Trophoblast cell (in vitro differentiated cells and primary cell): ENCODE measurements around the gene KCNT2.
A peak's percentile ranks its signal among the peaks of the same experiment; 100 is the strongest.

Source experiments
- DNase-seq, 2 donors: peaks; one replicate each; pipeline ENCODE4 v3.0.0-alpha.2; 2016
- H2AFZ ChIP-seq: 2 replicates; pipeline ENCODE4 v1.6.1; 2013; ENCODE audit warnings: low read length, moderate library complexity, mild to moderate bottlenecking; ENCODE audit not compliant: insufficient read depth, poor library complexity
- H2AK5ac ChIP-seq: 2 replicates; pipeline ENCODE4 v1.6.1; 2013; ENCODE audit warnings: mild to moderate bottlenecking, low read length
- H2BK120ac ChIP-seq: 2 replicates; pipeline ENCODE4 v1.6.1; 2013; ENCODE audit warnings: low read length, mild to moderate bottlenecking, moderate library complexity; ENCODE audit not compliant: insufficient read depth, poor library complexity
- H2BK12ac ChIP-seq: 2 replicates; pipeline ENCODE4 v1.6.1; 2013; ENCODE audit warnings: mild to moderate bottlenecking, low read length, moderate library complexity
- H2BK5ac ChIP-seq: 2 replicates; pipeline ENCODE4 v1.6.1; 2013; ENCODE audit warnings: low read length, low read depth, moderate library complexity, mild to moderate bottlenecking; ENCODE audit not compliant: poor library complexity
- H3K14ac ChIP-seq: 2 replicates; pipeline ENCODE4 v1.6.1; 2013; ENCODE audit warnings: mild to moderate bottlenecking, low read length
- H3K18ac ChIP-seq: 2 replicates; pipeline ENCODE4 v1.6.1; 2013; ENCODE audit warnings: mild to moderate bottlenecking, low read length
- H3K23ac ChIP-seq: 2 replicates; pipeline ENCODE4 v1.6.1; 2013; ENCODE audit warnings: low read length
- H3K27ac ChIP-seq: 2 replicates; pipeline ENCODE4 v1.5.1; 2013; ENCODE audit warnings: low read depth, mild to moderate bottlenecking, inconsistent platforms, low read length, moderate library complexity
- H3K27me3 ChIP-seq: 2 replicates; pipeline ENCODE4 v1.6.1; 2013; ENCODE audit warnings: inconsistent platforms, mild to moderate bottlenecking, low read length, moderate library complexity; ENCODE audit not compliant: insufficient read depth
- H3K36me3 ChIP-seq, 2 experiments: 1 replicate in 1 of 2; 2 replicates in 1 of 2; pipeline ENCODE4 v1.6.1; 2013; ENCODE audit warnings: low read length in 2 of 2, mild to moderate bottlenecking in 2 of 2, moderate library complexity in 1 of 2; ENCODE audit not compliant: insufficient read depth in 2 of 2, control insufficient read depth in 1 of 2
- H3K4ac ChIP-seq: 2 replicates; pipeline ENCODE4 v1.6.1; 2013; ENCODE audit warnings: low read depth, mild to moderate bottlenecking, low read length, moderate library complexity
- H3K4me1 ChIP-seq, 2 experiments: 1 replicate in 1 of 2; 2 replicates in 1 of 2; pipeline ENCODE4 v1.6.1; 2013; ENCODE audit warnings: low read length in 2 of 2, mild to moderate bottlenecking in 2 of 2, moderate library complexity in 1 of 2; ENCODE audit not compliant: insufficient read depth in 2 of 2, control insufficient read depth in 1 of 2
- H3K4me2 ChIP-seq: 2 replicates; pipeline ENCODE4 v1.6.1; 2013; ENCODE audit warnings: inconsistent platforms, mild to moderate bottlenecking, low read length, moderate library complexity
- H3K4me3 ChIP-seq: 2 replicates; pipeline ENCODE4 v1.5.1; 2013; ENCODE audit warnings: mild to moderate bottlenecking, low read depth, low read length, inconsistent platforms
- H3K79me1 ChIP-seq: one replicate; pipeline ENCODE4 v1.6.1; 2013; ENCODE audit warnings: low read length
- H3K79me2 ChIP-seq: 2 replicates; pipeline ENCODE4 v1.6.1; 2013; ENCODE audit warnings: low read length, mild to moderate bottlenecking; ENCODE audit not compliant: control insufficient read depth, insufficient read depth, poor library complexity
- H3K9ac ChIP-seq: 2 replicates; pipeline ENCODE4 v1.6.1; 2013; ENCODE audit warnings: mild to moderate bottlenecking, low read length
- H3K9me3 ChIP-seq: 2 replicates; pipeline ENCODE4 v1.6.1; 2013; ENCODE audit warnings: low read depth, mild to moderate bottlenecking, control low read depth, inconsistent platforms, low read length; ENCODE audit not compliant: insufficient read depth
- H4K12ac ChIP-seq: 2 replicates; pipeline ENCODE4 v1.6.1; 2013; ENCODE audit warnings: low read depth, mild to moderate bottlenecking, low read length, moderate library complexity
- H4K8ac ChIP-seq: 2 replicates; pipeline ENCODE4 v1.6.1; 2013; ENCODE audit warnings: low read depth, mild to moderate bottlenecking, low read length, moderate library complexity
- H4K91ac ChIP-seq: one replicate; pipeline ENCODE4 v1.6.1; 2013; ENCODE audit warnings: low read depth, mild to moderate bottlenecking, low read length, moderate library complexity
- WGBS: extraction: QIAGEN DNeasy Blood & Tissue Kit; methylation state at CpG from one replicate; pipeline ENCODE4 v1.1.7; 2013; ENCODE audit warnings: missing lambda C conversion rate; ENCODE audit not compliant: insufficient read length, insufficient coverage; ENCODE audit errors: extremely low coverage; 5-methylcytosine and 5-hydroxymethylcytosine counted together

Gene KCNT2

GRCh38 chr1:196467230-196467925 lies 140.9 kb downstream of the KCNT2 start:
- no peak overlapping the region for H3K23ac ChIP-seq
- H3K79me2 ChIP-seq = no peaks in the 10 kb centered on the region
- H3K4me1 ChIP-seq = no peaks in the 10 kb centered on the region
- DNase-seq = no peak
- no peak overlapping the region for H3K4me3 ChIP-seq
- H3K79me1 ChIP-seq = no peaks in the 10 kb centered on the region
- no peak overlapping the region for H3K27ac ChIP-seq
- H3K36me3 ChIP-seq = no peaks in the 10 kb centered on the region
- H3K27me3 ChIP-seq = no peaks in the 10 kb centered on the region
- H2AK5ac ChIP-seq = no peak overlapping the region
- H2BK5ac ChIP-seq = no peak overlapping the region
- WGBS = no CpG with 5 or more reads among the region's 1 CpG
- no peak overlapping the region for H3K14ac ChIP-seq
- H4K8ac ChIP-seq = no peak overlapping the region
- no peaks in the 10 kb centered on the region for H3K9me3 ChIP-seq
- H3K4me2 ChIP-seq = no peak overlapping the region
- no peak overlapping the region for H2BK12ac ChIP-seq
- no peak overlapping the region for H4K12ac ChIP-seq
- no peak overlapping the region for H3K4ac ChIP-seq
- H3K18ac ChIP-seq = no peak overlapping the region
- H4K91ac ChIP-seq = no peak overlapping the region
- H2BK120ac ChIP-seq = no peak overlapping the region
- no peak overlapping the region for H2AFZ ChIP-seq
- H3K9ac ChIP-seq = no peak overlapping the region

GRCh38 chr1:196466654-196467053 lies 141.6 kb downstream of the KCNT2 start:
- Histone ChIP-seq H2BK5ac (no peak overlapping the region), H3K9ac (no peak overlapping the region), H2AK5ac (no peak overlapping the region), H3K79me1 (no peaks in the 10 kb centered on the region), H3K9me3 (no peaks in the 10 kb centered on the region), H3K14ac (no peak overlapping the region), H3K23ac (no peak overlapping the region), H4K8ac (no peak overlapping the region), H3K27ac (no peak overlapping the region), H3K36me3 (no peaks in the 10 kb centered on the region), H3K4me3 (no peak overlapping the region), H3K79me2 (no peaks in the 10 kb centered on the region), H3K27me3 (no peaks in the 10 kb centered on the region), H2BK12ac (no peak overlapping the region), H3K18ac (no peak overlapping the region), H3K4ac (no peak overlapping the region), H2BK120ac (no peak overlapping the region), H3K4me1 (no peaks in the 10 kb centered on the region), H4K91ac (no peak overlapping the region), H3K4me2 (no peak overlapping the region), H4K12ac (no peak overlapping the region), H2AFZ (no peak overlapping the region)
- WGBS = no CpG with 5 or more reads among the region's 1 CpG
- peak in 1 of 2 donors; percentile 9 for DNase-seq

DNA sequence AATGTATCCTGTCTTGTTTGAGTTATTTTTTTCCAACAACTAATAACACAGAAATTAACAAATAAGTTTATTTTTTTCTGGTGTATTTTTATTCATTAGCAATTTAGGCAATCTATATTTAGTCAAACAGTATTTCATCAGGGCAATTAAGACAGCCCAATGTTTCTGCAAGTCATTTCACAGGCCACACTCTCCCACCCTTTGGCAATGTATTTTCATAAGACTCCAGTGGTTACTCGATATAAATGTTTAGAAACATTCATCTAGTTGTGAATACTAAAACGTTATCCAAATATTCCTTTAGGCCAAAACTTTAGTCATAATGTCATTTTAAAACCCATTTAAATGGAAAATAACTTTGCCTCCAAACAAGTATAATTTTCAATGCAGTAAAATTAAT lies 142.1 kb downstream of the KCNT2 start:
- no peak overlapping the region for H3K9ac ChIP-seq
- no peak overlapping the region for H2AFZ ChIP-seq
- no peak overlapping the region for H2BK120ac ChIP-seq
- H2AK5ac ChIP-seq = no peak overlapping the region
- H3K36me3 ChIP-seq = no peaks in the 10 kb centered on the region
- H4K91ac ChIP-seq = no peak overlapping the region
- no peak overlapping the region for H2BK12ac ChIP-seq
- H4K8ac ChIP-seq = no peak overlapping the region
- no peak overlapping the region for H3K4ac ChIP-seq
- no peaks in the 10 kb centered on the region for H3K9me3 ChIP-seq
- H3K23ac ChIP-seq = no peak overlapping the region
- H3K27me3 ChIP-seq = no peaks in the 10 kb centered on the region
- H3K18ac ChIP-seq = no peak overlapping the region
- H4K12ac ChIP-seq = no peak overlapping the region
- WGBS = no CpG with 5 or more reads among the region's 2 CpGs
- no peaks in the 10 kb centered on the region for H3K79me2 ChIP-seq
- H3K4me2 ChIP-seq = no peak overlapping the region
- H3K4me3 ChIP-seq = no peak overlapping the region
- no peak overlapping the region for H3K27ac ChIP-seq
- DNase-seq = no peak
- H3K79me1 ChIP-seq = no peaks in the 10 kb centered on the region
- no peak overlapping the region for H2BK5ac ChIP-seq
- no peaks in the 10 kb centered on the region for H3K4me1 ChIP-seq
- no peak overlapping the region for H3K14ac ChIP-seq

DNA sequence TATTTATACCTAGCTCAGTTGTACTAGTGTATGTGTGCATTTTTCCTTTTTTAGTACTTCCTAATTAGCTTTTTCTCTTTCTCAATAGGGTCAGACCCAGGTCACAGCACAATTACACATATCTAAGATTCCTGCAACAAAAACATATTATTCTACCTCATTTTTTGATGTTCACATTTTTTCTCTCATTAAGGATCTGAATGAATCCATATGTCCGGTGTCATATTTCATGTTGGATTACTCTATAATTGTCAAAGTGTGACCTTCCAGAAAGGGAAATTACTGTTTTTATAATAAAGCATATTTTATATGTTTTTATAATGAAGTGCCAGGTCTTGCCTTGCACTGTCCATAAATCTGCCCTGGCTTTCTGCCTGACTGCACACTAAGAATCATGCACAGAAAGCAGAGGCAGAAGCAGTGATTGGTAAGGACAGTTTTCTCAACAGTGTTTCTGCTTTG lies 143.7 kb downstream of the KCNT2 start:
- H3K23ac ChIP-seq = no peak overlapping the region
- no peak overlapping the region for H3K27ac ChIP-seq

More for the DNA sequence above, 143.7 kb downstream of the KCNT2 start:
- Histone ChIP-seq H2BK120ac (no peak overlapping the region), H4K8ac (no peak overlapping the region), H3K4me1 (no peaks in the 10 kb centered on the region), H3K4me3 (no peak overlapping the region), H3K4me2 (no peak overlapping the region), H3K9me3 (no peaks in the 10 kb centered on the region), H3K4ac (no peak overlapping the region), H3K18ac (no peak overlapping the region), H3K27me3 (no peaks in the 10 kb centered on the region), H3K9ac (no peak overlapping the region), H2AK5ac (no peak overlapping the region), H3K79me2 (no peaks in the 10 kb centered on the region), H3K36me3 (no peaks in the 10 kb centered on the region), H4K12ac (no peak overlapping the region), H3K14ac (no peak overlapping the region), H4K91ac (no peak overlapping the region), H2BK5ac (no peak overlapping the region), H2BK12ac (no peak overlapping the region), H2AFZ (no peak overlapping the region), H3K79me1 (no peaks in the 10 kb centered on the region)
- no CpG with 5 or more reads among the region's 1 CpG for WGBS
- DNase-seq = no peak
